HG03175 (cell line): Measurements from ENCODE around the gene LRSAM1.
A peak's percentile ranks its signal among the peaks of the same experiment; 100 is the strongest.

ENCODE experiments used
- ATAC-seq: cut with Tn5 transposase; IDR thresholded peaks from one replicate; pipeline ENCODE4 v1.9.1; 2021; ENCODE audit warnings: mild to moderate bottlenecking, moderate library complexity; ENCODE audit not compliant: unreplicated experiment

Gene LRSAM1

GRCh38 chr9:127529671-127530070 is 78.4 kb downstream of the LRSAM1 start:
- no peak for ATAC-seq

- no peak for ATAC-seq
Measured at GRCh38 chr9:127530206-127530941, 79.1 kb downstream of the LRSAM1 start.

- no peak for ATAC-seq
Measured at GRCh38 chr9:127531676-127532075, 80.4 kb downstream of the LRSAM1 start.

- no peak for ATAC-seq
Measured at GRCh38 chr9:127534250-127534906, 83.1 kb downstream of the LRSAM1 start.

GRCh38 chr9:127534931-127535330 is 83.6 kb downstream of the LRSAM1 start:
- no peak for ATAC-seq

- no peak for ATAC-seq
Measured at GRCh38 chr9:127535396-127535795, 84.1 kb downstream of the LRSAM1 start.

- ATAC-seq: no peak
Measured at GRCh38 chr9:127535834-127536233, 84.5 kb downstream of the LRSAM1 start.

- ATAC-seq: no peak
Measured at GRCh38 chr9:127536499-127536898, 85.2 kb downstream of the LRSAM1 start.

- ATAC-seq: no peak
Measured at GRCh38 chr9:127537014-127537413, 85.7 kb downstream of the LRSAM1 start.

GRCh38 chr9:127537792-127538191 is 86.5 kb downstream of the LRSAM1 start:
- ATAC-seq: no peak

- ATAC-seq: no peak
Measured at GRCh38 chr9:127538849-127539258, 87.5 kb downstream of the LRSAM1 start.

GRCh38 chr9:127539259-127539981 is 88.1 kb downstream of the LRSAM1 start:
- ATAC-seq: no peak

GRCh38 chr9:127539982-127540663 is 88.8 kb downstream of the LRSAM1 start:
- ATAC-seq: no peak

- ATAC-seq: no peak
Measured at GRCh38 chr9:127540664-127541041, 89.3 kb downstream of the LRSAM1 start.

- ATAC-seq: no peak
Measured at GRCh38 chr9:127541176-127541575, 89.9 kb downstream of the LRSAM1 start.

GRCh38 chr9:127541865-127542264 is 90.6 kb downstream of the LRSAM1 start:
- no peak for ATAC-seq

GRCh38 chr9:127543221-127543620 is 91.9 kb downstream of the LRSAM1 start:
- ATAC-seq: no peak

- ATAC-seq: no peak
Measured at GRCh38 chr9:127543973-127544533, 92.7 kb downstream of the LRSAM1 start.

- peak; percentile 79 for ATAC-seq
Measured at GRCh38 chr9:127545196-127546124, 94.2 kb downstream of the LRSAM1 start.
